GM23248 (cell line): ENCODE results near the gene SAMD1. TPM values are rescaled to one million over a fixed set of nuclear protein-coding genes. Genes with fewer than 3 reads are reported as not detected.
A peak's percentile ranks its signal among the peaks of the same experiment; 100 is the strongest.

Experiments
- DNase-seq: peaks from one replicate; pipeline ENCODE4 v3.0.0-alpha.2; 2015
- H2AFZ ChIP-seq: fragments of 200-600 bp; sonication (generic); 2 replicates; pipeline ENCODE4 v1.6.1; 2016; ENCODE audit warnings: antibody characterized with exemption
- H3F3A ChIP-seq: fragments of 200-600 bp; sonication (generic); 2 replicates; pipeline ENCODE4 v1.6.1; 2016; ENCODE audit warnings: mild to moderate bottlenecking, antibody characterized with exemption, mixed run types; ENCODE audit not compliant: insufficient read depth
- H3K27ac ChIP-seq: fragments of 200-600 bp; sonication (generic); 2 replicates; pipeline ENCODE4 v1.5.1; 2016; ENCODE audit warnings: mild to moderate bottlenecking
- H3K27me3 ChIP-seq: fragments of 200-600 bp; sonication (generic); replicated peaks from 2 replicates; pipeline ENCODE4 v1.6.1; 2016; ENCODE audit warnings: mild to moderate bottlenecking; ENCODE audit not compliant: insufficient read depth
- H3K36me3 ChIP-seq: fragments of 200-600 bp; sonication (generic); 2 replicates; pipeline ENCODE4 v1.6.1; 2016; ENCODE audit warnings: low read depth, mild to moderate bottlenecking
- H3K4me1 ChIP-seq: fragments of 200-600 bp; sonication (generic); 2 replicates; pipeline ENCODE4 v1.6.1; 2016; ENCODE audit warnings: mild to moderate bottlenecking; ENCODE audit not compliant: insufficient read depth
- H3K4me2 ChIP-seq: fragments of 200-600 bp; sonication (generic); one replicate; pipeline ENCODE4 v1.6.1; 2016; ENCODE audit warnings: mild to moderate bottlenecking; ENCODE audit not compliant: unreplicated experiment
- H3K4me3 ChIP-seq: fragments of 200-600 bp; sonication (generic); 2 replicates; pipeline ENCODE4 v1.5.1; 2016; ENCODE audit warnings: mild to moderate bottlenecking
- H3K79me2 ChIP-seq: fragments of 200-600 bp; sonication (generic); 2 replicates; pipeline ENCODE4 v1.6.1; 2016; ENCODE audit warnings: mild to moderate bottlenecking; ENCODE audit not compliant: insufficient read depth
- H3K9ac ChIP-seq: fragments of 200-600 bp; sonication (generic); 2 replicates; pipeline ENCODE4 v1.6.1; 2016; ENCODE audit warnings: mild to moderate bottlenecking
- H3K9me2 ChIP-seq: fragments of 200-600 bp; sonication (generic); 2 replicates; pipeline ENCODE4 v1.6.1; 2016; ENCODE audit warnings: mixed run types, mild to moderate bottlenecking, moderate library complexity; ENCODE audit not compliant: insufficient read depth
- H3K9me3 ChIP-seq: fragments of 200-600 bp; sonication (generic); one replicate; pipeline ENCODE4 v1.6.1; 2017; ENCODE audit warnings: low read depth
- H4K20me1 ChIP-seq: fragments of 200-600 bp; sonication (generic); 2 replicates; pipeline ENCODE4 v1.6.0; 2016; ENCODE audit not compliant: insufficient read depth
- EZH2 ChIP-seq: fragments of 200-600 bp; sonication (generic); IDR thresholded peaks from 2 replicates; pipeline ENCODE4 v1.6.1; 2018; ENCODE audit warnings: antibody characterized with exemption, mild to moderate bottlenecking; ENCODE audit not compliant: insufficient read depth, poor library complexity, severe bottlenecking
- EZH2phosphoT487 ChIP-seq: fragments of 200-600 bp; sonication (generic); IDR thresholded peaks from 2 replicates; pipeline ENCODE4 v1.6.1; 2018; ENCODE audit warnings: antibody characterized with exemption, moderate library complexity, mild to moderate bottlenecking, low read depth; ENCODE audit not compliant: insufficient read depth
- WGBS, 2 experiments: methylation state at CpG; one replicate each; pipeline ENCODE4 v1.1.6; 2015 to 2017; ENCODE audit warnings: low lambda C conversion rate in 2 of 2, low coverage in 1 of 2; ENCODE audit errors: missing lambda C conversion rate in 2 of 2; 5-methylcytosine and 5-hydroxymethylcytosine counted together
- in situ Hi-C: fragments of 300-500 bp; cut with MboI; formaldehyde crosslinking; loops from 2 replicates; pipeline ENCODE4 v1.15.0; 2020
- polyA plus RNA-seq: library from polyadenylated mRNA; unstranded; fragments of >200 nt; fragmentation: Nextera tagmentation; extraction: Ambion mirVana; gene quantifications from 2 replicates; pipeline ENCODE4 v1.2.1, GENCODE V29; 2016
- total RNA-seq: library from RNA; depleted of rRNA; stranded (reverse); fragments of >200 nt; shearing (Covaris generic); gene quantifications from 2 replicates; pipeline ENCODE4 v1.2.3, GENCODE V29; 2014

SAMD1 gene
- total and polyA plus RNA-seq, 2 experiments from 2014 or later = 5.7 to 50.8 TPM

DNA sequence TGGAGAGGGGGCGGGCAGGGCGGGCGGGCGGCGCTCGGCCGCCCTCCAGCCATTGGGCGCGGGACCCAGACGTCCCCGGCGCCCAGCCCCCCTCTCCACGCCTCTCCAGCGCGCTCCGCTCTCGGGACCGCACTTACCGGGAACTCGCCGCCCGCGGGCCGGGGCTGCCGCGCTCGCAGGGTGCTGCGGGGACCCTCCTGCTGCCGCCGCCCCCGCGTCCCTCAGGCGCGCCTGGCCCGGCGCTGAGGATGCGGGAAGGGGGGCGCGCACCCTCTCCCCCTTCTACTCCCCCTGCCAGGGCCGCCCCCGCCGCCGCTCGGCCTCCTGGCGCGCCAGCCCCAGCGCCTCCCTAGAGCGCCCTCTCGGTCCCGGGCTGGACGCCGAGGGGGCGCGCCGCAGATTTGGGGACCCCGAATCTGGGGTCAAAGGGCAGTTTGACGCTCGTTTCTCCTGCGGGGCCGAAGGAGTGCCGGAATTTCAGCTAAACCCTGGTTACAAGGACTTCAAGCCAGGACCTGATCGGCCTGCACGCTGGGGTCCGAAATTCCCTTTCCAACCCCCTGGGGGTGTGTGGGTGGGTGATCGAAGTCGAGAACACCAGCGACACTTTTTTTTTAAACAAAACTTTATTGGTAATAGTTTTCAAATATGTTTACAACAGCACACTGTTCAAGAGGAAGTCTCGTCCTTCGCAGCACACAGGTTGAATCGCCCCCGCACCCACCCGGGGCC lies 696 bp upstream of the SAMD1 start:
- Histone ChIP-seq H3K27me3 (no peaks in the 10 kb centered on the region), H3K36me3 (0 out of 2 replicates have a peak, but pooled peaks cover 5% of the 10 kb centered on the region), H3K9ac (peak overlapping the region; percentile 81), H3K4me3 (peak overlapping the region; percentile 93), H3F3A (peaks cover 10% of the 10 kb centered on the region), H3K9me2 (no peaks in the 10 kb centered on the region), H3K4me1 (peaks cover 3% of the 10 kb centered on the region), H2AFZ (peak overlapping the region; percentile 90), H3K9me3 (no peaks in the 10 kb centered on the region), H3K27ac (peak overlapping the region; percentile 57), H3K4me2 (peak overlapping the region; percentile 90), H3K79me2 (peaks cover 10% of the 10 kb centered on the region), H4K20me1 (no peaks in the 10 kb centered on the region)
- 2% methylated on average over 44 to 61 of the region's 72 CpGs for WGBS, 2 experiments
- in situ Hi-C loops = no loop called here
- TF ChIP-seq EZH2phosphoT487 (no peak), EZH2 (no peak)
- peak; percentile 74 for DNase-seq

DNA sequence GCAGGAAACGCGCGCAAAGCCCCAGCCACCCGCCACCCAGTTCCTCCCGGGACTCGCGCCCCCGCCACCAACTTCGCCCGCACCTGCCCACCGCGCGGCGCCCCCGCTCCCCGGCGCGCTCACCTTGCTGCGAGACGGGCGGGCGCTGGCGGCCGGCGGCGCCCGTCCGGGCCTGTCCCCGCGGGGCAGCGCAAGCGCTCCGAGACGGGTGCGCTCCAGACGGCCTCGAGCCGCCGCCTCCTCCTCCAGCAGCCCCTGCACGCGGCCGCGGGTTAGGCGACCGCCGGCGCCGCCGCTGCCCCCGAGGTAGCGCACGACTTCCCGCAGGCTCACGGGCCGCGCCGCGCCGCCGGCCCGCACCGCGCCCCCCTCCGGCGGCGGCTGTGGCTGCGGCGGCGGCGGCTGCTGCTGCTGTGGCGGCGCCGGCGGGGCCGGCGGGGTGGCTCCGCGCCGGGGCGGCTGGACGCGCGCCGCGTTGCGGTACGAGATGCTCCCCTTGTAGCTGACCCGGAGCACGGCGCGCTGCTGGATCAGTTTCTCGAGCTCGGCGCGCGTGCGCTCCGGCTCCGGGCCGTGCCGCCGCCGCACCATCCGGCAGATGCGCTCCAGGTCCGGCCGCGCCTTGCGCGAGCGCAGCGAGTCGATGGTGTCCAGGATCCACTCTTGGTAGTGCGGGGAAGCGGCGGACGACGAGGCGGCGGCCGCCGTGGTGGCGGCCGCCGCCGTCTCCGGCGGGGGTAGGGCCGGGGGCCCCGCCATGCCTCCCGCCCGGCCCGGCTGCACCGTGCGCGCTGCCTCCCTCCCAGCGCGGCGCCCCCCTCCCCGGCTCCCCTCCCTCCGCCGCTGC lies 666 bp downstream of the SAMD1 start:
- H3K9ac ChIP-seq = peak overlapping the region; percentile 64
- 0 out of 2 replicates have a peak, but pooled peaks cover 5% of the 10 kb centered on the region for H3K36me3 ChIP-seq
- peak overlapping the region; percentile 66 for H2AFZ ChIP-seq
- peaks cover 10% of the 10 kb centered on the region for H3K79me2 ChIP-seq
- peaks cover 16% of the 10 kb centered on the region for H3F3A ChIP-seq
- peak overlapping the region; percentile 51 for H3K4me2 ChIP-seq
- H4K20me1 ChIP-seq = no peaks in the 10 kb centered on the region
- WGBS, 2 experiments = 0 to 3% methylated on average over 17 to 56 of the region's 142 CpGs
- H3K9me2 ChIP-seq = no peaks in the 10 kb centered on the region
- in situ Hi-C loops = no loop called here
- no peaks in the 10 kb centered on the region for H3K27me3 ChIP-seq
- peak; percentile 83 for DNase-seq
- no peaks in the 10 kb centered on the region for H3K9me3 ChIP-seq
- peaks cover 3% of the 10 kb centered on the region for H3K4me1 ChIP-seq
- peak overlapping the region; percentile 36; the same call in 1 of the 2 replicates for H3K27ac ChIP-seq
- peak overlapping the region; percentile 84 for H3K4me3 ChIP-seq
- TF ChIP-seq EZH2phosphoT487 (no peak), EZH2 (no peak)

DNA sequence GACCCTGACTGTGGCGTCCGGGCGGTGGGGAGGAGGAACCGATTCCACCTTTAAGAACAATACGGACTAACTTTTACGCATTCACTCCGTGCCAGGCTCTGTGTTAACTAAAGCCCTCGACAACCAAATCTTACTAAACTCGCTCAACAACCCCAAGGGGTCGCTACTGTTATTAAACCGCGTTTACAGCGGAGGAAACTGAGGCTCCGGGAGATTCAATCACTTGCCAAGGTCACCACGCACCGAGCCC lies 1.2 kb downstream of the SAMD1 start:
- Histone ChIP-seq H3F3A (peaks cover 19% of the 10 kb centered on the region), H3K36me3 (0 out of 2 replicates have a peak, but pooled peaks cover 5% of the 10 kb centered on the region), H3K4me3 (peak overlapping the region; percentile 73), H3K79me2 (peaks cover 10% of the 10 kb centered on the region), H3K9me3 (no peaks in the 10 kb centered on the region), H3K4me2 (peak overlapping the region; percentile 51), H3K27me3 (no peaks in the 10 kb centered on the region), H3K9ac (peak overlapping the region; percentile 52; the same call in 1 of the 2 replicates), H2AFZ (peak overlapping the region; percentile 56), H3K27ac (no peak overlapping the region), H3K4me1 (peaks cover 3% of the 10 kb centered on the region), H3K9me2 (no peaks in the 10 kb centered on the region), H4K20me1 (no peaks in the 10 kb centered on the region)
- WGBS, 2 experiments = 16 to 17% methylated on average over 13 to 16 of the region's 16 CpGs
- DNase-seq = peak; percentile 43
- TF ChIP-seq EZH2phosphoT487 (no peak), EZH2 (no peak)
- in situ Hi-C loops = no loop called here

DNA sequence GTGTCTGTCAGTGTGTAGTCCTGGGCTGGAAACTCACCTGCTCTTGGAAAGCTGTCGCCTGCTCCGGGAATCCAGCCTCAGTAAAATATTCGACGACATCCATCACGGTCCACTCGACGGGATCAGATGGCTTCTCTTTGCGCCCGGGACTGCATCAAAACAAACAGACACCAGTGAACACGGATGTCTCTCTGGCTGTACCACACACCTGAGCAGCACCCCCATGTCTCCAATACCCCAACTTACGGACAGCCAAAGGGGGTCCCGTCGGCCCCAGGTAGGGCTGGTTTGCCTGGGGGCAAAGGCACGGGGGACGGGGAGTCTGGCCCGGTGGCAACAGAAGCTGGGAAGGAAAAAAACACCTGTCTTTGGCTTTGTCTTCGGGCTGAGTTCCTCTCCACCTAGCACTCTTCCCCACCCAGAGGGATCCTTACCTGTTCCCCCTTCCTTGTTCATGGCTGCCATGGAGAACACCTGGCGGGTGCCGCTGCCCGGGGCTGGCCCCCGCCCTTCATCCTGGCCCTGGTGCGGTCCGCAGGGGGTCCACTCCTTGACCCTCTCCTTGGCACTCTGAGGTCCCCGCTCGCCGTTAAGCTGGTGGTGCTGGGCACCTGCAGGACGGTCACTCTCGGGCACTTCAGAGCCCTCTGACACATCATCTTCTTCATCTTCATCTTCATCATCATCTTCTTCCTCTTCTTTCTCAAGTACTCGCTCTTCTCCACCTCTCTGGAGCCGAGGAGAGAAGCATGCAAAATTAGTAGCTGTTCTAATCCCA lies 1.7 kb downstream of the SAMD1 start:
- peaks cover 10% of the 10 kb centered on the region for H3K79me2 ChIP-seq
- in situ Hi-C loops = no loop called here
- DNase-seq = no peak
- no peak for TF ChIP-seq EZH2
- TF ChIP-seq EZH2phosphoT487 = no peak
- H2AFZ ChIP-seq = no peak overlapping the region
- H3K4me3 ChIP-seq = peak overlapping the region; percentile 73
- peaks cover 19% of the 10 kb centered on the region for H3F3A ChIP-seq
- H3K27ac ChIP-seq = no peak overlapping the region
- peaks cover 3% of the 10 kb centered on the region for H3K4me1 ChIP-seq
- no peaks in the 10 kb centered on the region for H3K9me2 ChIP-seq
- 0 out of 2 replicates have a peak, but pooled peaks cover 5% of the 10 kb centered on the region for H3K36me3 ChIP-seq
- no peaks in the 10 kb centered on the region for H4K20me1 ChIP-seq
- WGBS, 2 experiments = 88 to 90% methylated on average over 30 of the region's 30 CpGs
- peak overlapping the region; percentile 52; the same call in 1 of the 2 replicates for H3K9ac ChIP-seq
- H3K4me2 ChIP-seq = peak overlapping the region; percentile 51
- H3K27me3 ChIP-seq = no peaks in the 10 kb centered on the region
- H3K9me3 ChIP-seq = no peaks in the 10 kb centered on the region
